SK-N-SH (cell line): Measurements from ENCODE around the gene HIPK3. TPM values are rescaled to one million over a fixed set of nuclear protein-coding genes. Genes with fewer than 3 reads are reported as not detected.

Experiments used
- CTCF ChIA-PET: fragments of 300-600, 350-600 bp; formaldehyde crosslinking; extraction: SDS; loops from one replicate; lab custom pipeline; 2021; lab: Yijun Ruan, JAX
- POLR2A ChIA-PET: fragments of 350-600 bp; sonication (Branson Sonifier 250); formaldehyde crosslinking; extraction: SDS; loops from one replicate; lab custom pipeline; 2020; ENCODE audit warnings: antibody characterized with exemption, inconsistent platforms; lab: Yijun Ruan, JAX
- DNase-seq: peaks from one replicate; pipeline ENCODE4 v3.0.0; 2012
- H2AFZ ChIP-seq: fragments of 200-600 bp; sonication (generic); 2 replicates; pipeline ENCODE4 v1.8.1; 2016; ENCODE audit warnings: antibody characterized with exemption, mild to moderate bottlenecking, low read depth
- H3F3A ChIP-seq: fragments of 200-600 bp; sonication (generic); replicated peaks from 2 replicates; pipeline ENCODE3; 2016; ENCODE audit warnings: antibody characterized with exemption, mild to moderate bottlenecking; ENCODE audit not compliant: insufficient read depth
- H3K27ac ChIP-seq, 2 experiments: fragments of 200-500 bp in 1 of 2; fragments of 200-600 bp in 1 of 2; sonication (Bioruptor generic) in 1 of 2; sonication (generic), shearing (Covaris generic) in 1 of 2; 2 replicates each; pipeline versions ENCODE4 v1.5.1 to v1.6.1; 2014 to 2016; ENCODE audit warnings: low read depth in 2 of 2, inconsistent platforms in 1 of 2, low read length in 1 of 2, mild to moderate bottlenecking in 1 of 2, mixed read lengths in 1 of 2
- H3K27me3 ChIP-seq: fragments of 200-600 bp; sonication (generic), shearing (Covaris generic); 2 replicates; pipeline ENCODE4 v1.6.1; 2016; ENCODE audit warnings: mixed run types; ENCODE audit not compliant: insufficient read depth
- H3K36me3 ChIP-seq, 2 experiments: fragments of 200-500 bp in 1 of 2; fragments of 200-600 bp in 1 of 2; sonication (Bioruptor generic) in 1 of 2; sonication (generic) in 1 of 2; replicated peaks in 1 of 2; 2 replicates each; pipeline versions ENCODE3 to v1.5.1; 2014 to 2016; ENCODE audit warnings: low read length in 1 of 2, mild to moderate bottlenecking in 1 of 2; ENCODE audit not compliant: insufficient read depth in 2 of 2, control insufficient read depth in 1 of 2
- H3K4me1 ChIP-seq, 2 experiments: fragments of 200-500 bp in 1 of 2; fragments of 200-600 bp in 1 of 2; sonication (Bioruptor generic) in 1 of 2; sonication (generic), shearing (Covaris generic) in 1 of 2; 2 replicates each; pipeline versions ENCODE4 v1.5.1 to v1.6.1; 2014 to 2016; ENCODE audit warnings: low read depth in 1 of 2, low read length in 1 of 2, mixed run types in 1 of 2; ENCODE audit not compliant: insufficient read depth in 2 of 2, control insufficient read depth in 1 of 2
- H3K4me2 ChIP-seq: fragments of 200-600 bp; sonication (generic), shearing (Covaris generic); 2 replicates; pipeline ENCODE4 v1.6.1; 2017; ENCODE audit warnings: mixed run types
- H3K4me3 ChIP-seq, 2 experiments: fragments of 200-500 bp in 1 of 2; fragments of 200-600 bp in 1 of 2; sonication (Bioruptor generic) in 1 of 2; sonication (generic), shearing (Covaris generic) in 1 of 2; 2 replicates each; pipeline versions ENCODE4 v1.5.1 to v1.8.1; 2014 to 2016; ENCODE audit warnings: low read depth in 2 of 2, inconsistent platforms in 1 of 2, low read length in 1 of 2, mild to moderate bottlenecking in 1 of 2, mixed read lengths in 1 of 2, moderate library complexity in 1 of 2
- H3K79me2 ChIP-seq: fragments of 200-600 bp; sonication (generic); 2 replicates; pipeline ENCODE4 v1.8.1; 2017; ENCODE audit warnings: mild to moderate bottlenecking; ENCODE audit not compliant: insufficient read depth
- H3K9ac ChIP-seq: fragments of 200-600 bp; sonication (generic); 2 replicates; pipeline ENCODE4 v1.6.1; 2017; ENCODE audit warnings: mixed run types
- H3K9me2 ChIP-seq: fragments of 200-600 bp; sonication (generic); 2 replicates; pipeline ENCODE4 v1.6.1; 2017; ENCODE audit warnings: mixed run types
- H3K9me3 ChIP-seq: fragments of 200-600 bp; sonication (generic); 2 replicates; pipeline ENCODE4 v1.6.1; 2017; ENCODE audit warnings: mixed run types, mild to moderate bottlenecking, moderate library complexity
- H4K20me1 ChIP-seq: fragments of 200-600 bp; sonication (generic); 2 replicates; pipeline ENCODE4 v1.6.1; 2017; ENCODE audit warnings: mild to moderate bottlenecking, mixed run types; ENCODE audit not compliant: insufficient read depth
- ELF1 ChIP-seq: IDR thresholded peaks from 2 replicates; pipeline ENCODE4 v1.4.0; 2012
- EP300 ChIP-seq, 2 experiments: IDR thresholded peaks; 2 replicates each; pipeline versions ENCODE4 v1.4.0 to v1.6.1; 2012; ENCODE audit warnings: borderline replicate concordance in 1 of 2, low read depth in 1 of 2, low read length in 1 of 2
- EZH2phosphoT487 ChIP-seq: fragments of 200-600 bp; sonication (generic); IDR thresholded peaks from 2 replicates; pipeline ENCODE4 v1.6.1; 2017; ENCODE audit warnings: low read depth, mixed run types, mild to moderate bottlenecking, antibody characterized with exemption, moderate library complexity, borderline replicate concordance
- JUND ChIP-seq: IDR thresholded peaks from 2 replicates; pipeline ENCODE4 v1.4.0; 2012
- MEF2A ChIP-seq: IDR thresholded peaks from 2 replicates; pipeline ENCODE4 v1.4.0; 2012; ENCODE audit warnings: low read depth, borderline replicate concordance
- MXI1 ChIP-seq: IDR thresholded peaks from 2 replicates; pipeline ENCODE4 v1.6.1; 2012; ENCODE audit warnings: mild to moderate bottlenecking, low read depth, low read length, improper control_type of control experiment
- NFIC ChIP-seq: IDR thresholded peaks from 2 replicates; pipeline ENCODE4 v1.4.0; 2012; ENCODE audit warnings: borderline replicate concordance
- PBX3 ChIP-seq: IDR thresholded peaks from 2 replicates; pipeline ENCODE4; 2012
- POLR2AphosphoS5 ChIP-seq: IDR thresholded peaks from 2 replicates; pipeline ENCODE4 v1.6.1; 2012; ENCODE audit warnings: low read depth, low read length
- RCOR1 ChIP-seq: fragments of 150-350 bp; IDR thresholded peaks from 2 replicates; pipeline ENCODE4 v1.6.1; 2017; ENCODE audit warnings: antibody characterized with exemption, low read length
- RXRA ChIP-seq: IDR thresholded peaks from 2 replicates; pipeline ENCODE4 v1.4.0; 2012; ENCODE audit warnings: low read depth, mild to moderate bottlenecking, borderline replicate concordance
- TAF1 ChIP-seq: IDR thresholded peaks from 2 replicates; pipeline ENCODE4 v1.6.1; 2012; ENCODE audit warnings: low read depth, mild to moderate bottlenecking, low read length, moderate library complexity, borderline replicate concordance
- TEAD4 ChIP-seq: IDR thresholded peaks from 2 replicates; pipeline ENCODE4 v1.4.0; 2012; ENCODE audit warnings: mild to moderate bottlenecking, borderline replicate concordance; ENCODE audit not compliant: insufficient read depth
- USF1 ChIP-seq: IDR thresholded peaks from 2 replicates; pipeline ENCODE4 v1.4.0; 2012; ENCODE audit warnings: low read depth, borderline replicate concordance
- YY1 ChIP-seq: IDR thresholded peaks from 2 replicates; pipeline ENCODE4 v1.4.0; 2012; ENCODE audit warnings: low read depth, mild to moderate bottlenecking
- WGBS: methylation state at CpG from one replicate; pipeline ENCODE4 v1.1.6; 2017; ENCODE audit warnings: low lambda C conversion rate; 5-methylcytosine and 5-hydroxymethylcytosine counted together
- polyA plus RNA-seq, 3 experiments: library from polyadenylated mRNA; depleted of rRNA; stranded (reverse); fragments of >200 nt; gene quantifications; 2 replicates each; pipeline ENCODE4 v1.2.3, GENCODE V29; 2012
- TF ChIP-seq, protein P1 (sequence below): fragments of 150-350 bp; IDR thresholded peaks from 2 replicates; pipeline ENCODE4 v1.6.1; 2017; ENCODE audit warnings: antibody characterized with exemption, low read length, low read depth, borderline replicate concordance
- TF ChIP-seq, protein P2 (sequence below): IDR thresholded peaks from 2 replicates; pipeline ENCODE4 v1.4.0; 2012; ENCODE audit warnings: low read depth

Gene HIPK3
- polyA plus RNA-seq, 1 of the 3 experiments (the other 2 are of a cell fraction), result 5.2 TPM

GRCh38 chr11:33227578-33228261, 29.5 kb upstream of the HIPK3 start:
- Histone ChIP-seq H3F3A (no peaks in the 10 kb centered on the region), H3K27ac (no peak overlapping the region), H3K9ac (no peak overlapping the region), H3K4me1 (no peaks in the 10 kb centered on the region), H3K9me3 (no peaks in the 10 kb centered on the region), H3K36me3 (no peaks in the 10 kb centered on the region), H2AFZ (no peak overlapping the region), H3K9me2 (no peaks in the 10 kb centered on the region), H3K27me3 (no peaks in the 10 kb centered on the region), H4K20me1 (no peaks in the 10 kb centered on the region), H3K4me2 (no peak overlapping the region), H3K79me2 (no peaks in the 10 kb centered on the region), H3K4me3 (no peak overlapping the region)
- DNase-seq, result no peak
- ChIA-PET CTCF (interaction anchor here (0.7 kb wide), 1 partner anchor 61 kb away, joined by 3 read pairs; no protein-coding TSS in a partner anchor), POLR2A (no interaction called here)
- TF ChIP-seq POLR2AphosphoS5 (no peak), RCOR1 (no peak)
- WGBS, result 91% methylated on average over 2 of the region's 2 CpGs

- Histone ChIP-seq H3K9ac (no peak overlapping the region), H3F3A (peaks cover 6% of the 10 kb centered on the region), H3K4me2 (no peak overlapping the region), H3K9me2 (no peaks in the 10 kb centered on the region), H3K36me3 (no peaks in the 10 kb centered on the region), H3K4me3 (no peak overlapping the region), H4K20me1 (no peaks in the 10 kb centered on the region), H2AFZ (peak overlapping the region; percentile 71; the same call in 1 of the 2 replicates), H3K9me3 (no peaks in the 10 kb centered on the region), H3K4me1 (peaks cover 0 to 8% of the 10 kb centered on the region in 2 experiments; a peak in 1 of 4 replicates), H3K27ac (no peak overlapping the region), H3K79me2 (no peaks in the 10 kb centered on the region), H3K27me3 (no peaks in the 10 kb centered on the region)
- 100% methylated on average over 6 of the region's 6 CpGs for WGBS
- TF ChIP-seq TAF1 (no peak), YY1 (no peak), EP300 (IDR thresholded peaks at IDR 0.05; ENCODE audit: borderline replicate concordance in 1 of 2, low read depth in 1 of 2, low read length in 1 of 2) (no peak), RXRA (no peak), NFIC (no peak), PBX3 (no peak), TEAD4 (no peak), USF1 (no peak), EZH2phosphoT487 (no peak), ELF1 (no peak), JUND (no peak), MXI1 (no peak), MEF2A (no peak)
- TF ChIP-seq, protein P1, sequence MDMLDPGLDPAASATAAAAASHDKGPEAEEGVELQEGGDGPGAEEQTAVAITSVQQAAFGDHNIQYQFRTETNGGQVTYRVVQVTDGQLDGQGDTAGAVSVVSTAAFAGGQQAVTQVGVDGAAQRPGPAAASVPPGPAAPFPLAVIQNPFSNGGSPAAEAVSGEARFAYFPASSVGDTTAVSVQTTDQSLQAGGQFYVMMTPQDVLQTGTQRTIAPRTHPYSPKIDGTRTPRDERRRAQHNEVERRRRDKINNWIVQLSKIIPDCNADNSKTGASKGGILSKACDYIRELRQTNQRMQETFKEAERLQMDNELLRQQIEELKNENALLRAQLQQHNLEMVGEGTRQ, result no peak
- TF ChIP-seq, protein P2, sequence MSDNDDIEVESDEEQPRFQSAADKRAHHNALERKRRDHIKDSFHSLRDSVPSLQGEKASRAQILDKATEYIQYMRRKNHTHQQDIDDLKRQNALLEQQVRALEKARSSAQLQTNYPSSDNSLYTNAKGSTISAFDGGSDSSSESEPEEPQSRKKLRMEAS, result no peak
- ChIA-PET CTCF (no interaction called here), POLR2A (no interaction called here)
- no peak for DNase-seq
Measured at GRCh38 chr11:33234397-33235190, 22.6 kb upstream of the HIPK3 start.
